IgD-negative memory B cell (primary cell): Measurements from ENCODE around the gene BACE2. TPM values are rescaled to one million over a fixed set of nuclear protein-coding genes. Genes with fewer than 3 reads are reported as not detected.
"Not testable (repeated sequence)": the region's sequence is repeated elsewhere in the genome, so short reads cannot be mapped to it uniquely, and the experiment has no call there.

ENCODE experiments used
- H3K27ac Mint-ChIP-seq, 3 donors: one replicate each; pipeline ENCODE4 v1.8.0; 2020 to 2022; ENCODE audit warnings: mild to moderate bottlenecking in 3 of 3, mixed read lengths in 3 of 3, moderate library complexity in 1 of 3
- H3K27me3 Mint-ChIP-seq: one replicate; pipeline ENCODE4 v1.8.0; 2021; ENCODE audit warnings: mixed read lengths
- H3K36me3 Mint-ChIP-seq: one replicate; pipeline ENCODE4 v1.8.0; 2020; ENCODE audit warnings: mild to moderate bottlenecking, mixed read lengths
- H3K4me1 Mint-ChIP-seq, 3 donors: one replicate each; pipeline ENCODE4 v1.8.0; 2020 to 2022; ENCODE audit warnings: mixed read lengths in 3 of 3, mild to moderate bottlenecking in 1 of 3
- H3K4me3 Mint-ChIP-seq, 4 donors: one replicate each; pipeline ENCODE4 v1.8.0; 2020 to 2022; ENCODE audit warnings: mild to moderate bottlenecking in 4 of 4, mixed read lengths in 4 of 4, moderate library complexity in 3 of 4
- H3K9me3 Mint-ChIP-seq, 3 donors: one replicate each; pipeline ENCODE4 v1.8.0; 2020 to 2021; ENCODE audit warnings: mixed read lengths in 3 of 3, mild to moderate bottlenecking in 1 of 3
- polyA plus RNA-seq: library from polyadenylated mRNA; unstranded; fragments of 300-500 nt; fragmentation: Illumina TruSeq; gene quantifications from one replicate; pipeline ENCODE4 v1.2.3, GENCODE V29; 2021

The BACE2 gene
- polyA plus RNA-seq, 1 donor from 2014 or later, result 91.4 TPM

DNA sequence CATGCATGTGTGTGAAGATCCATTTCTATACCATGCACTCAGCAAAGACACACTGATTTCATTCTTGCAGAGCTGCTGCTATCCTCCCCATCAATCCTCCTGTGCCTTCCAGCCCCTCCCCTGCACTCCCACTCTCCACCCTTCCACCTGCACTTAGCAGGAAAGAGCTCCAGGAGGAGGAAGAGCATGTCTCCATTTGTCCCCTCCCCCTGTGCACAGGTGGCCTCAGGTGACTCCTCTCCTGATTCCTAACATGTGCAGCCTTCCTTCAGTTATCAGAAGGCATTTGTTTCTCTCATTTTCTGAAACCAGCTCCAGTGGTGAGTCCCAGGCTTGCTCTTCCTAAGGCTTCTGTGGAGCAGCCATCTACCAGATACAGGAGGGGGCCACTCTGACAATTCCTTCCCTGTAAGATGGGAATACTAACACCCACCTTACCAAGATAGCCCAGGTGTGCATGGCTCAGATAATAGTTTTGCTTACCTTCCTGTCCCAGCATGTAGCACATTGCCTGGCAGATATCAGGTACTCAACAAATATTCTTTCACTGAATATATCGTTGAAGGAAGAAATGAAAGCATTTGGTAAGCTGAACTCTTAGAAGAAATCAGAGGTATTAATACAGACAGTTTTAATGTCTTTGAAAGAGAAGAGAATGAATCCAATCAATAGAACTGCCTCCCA, 126.7 kb downstream of the BACE2 start:
- peaks cover 0 to 5% (median 5%) of the 10 kb centered on the region in 3 donors for H3K4me1 Mint-ChIP-seq
- H3K9me3 Mint-ChIP-seq, result peaks cover 0 to 9% (median 3%) of the 10 kb centered on the region in 3 donors
- no peaks in the 10 kb centered on the region for H3K36me3 Mint-ChIP-seq
- no peak overlapping the region for H3K4me3 Mint-ChIP-seq
- H3K27ac Mint-ChIP-seq, result no peak overlapping the region
- H3K27me3 Mint-ChIP-seq, result peaks cover 27% of the 10 kb centered on the region

DNA sequence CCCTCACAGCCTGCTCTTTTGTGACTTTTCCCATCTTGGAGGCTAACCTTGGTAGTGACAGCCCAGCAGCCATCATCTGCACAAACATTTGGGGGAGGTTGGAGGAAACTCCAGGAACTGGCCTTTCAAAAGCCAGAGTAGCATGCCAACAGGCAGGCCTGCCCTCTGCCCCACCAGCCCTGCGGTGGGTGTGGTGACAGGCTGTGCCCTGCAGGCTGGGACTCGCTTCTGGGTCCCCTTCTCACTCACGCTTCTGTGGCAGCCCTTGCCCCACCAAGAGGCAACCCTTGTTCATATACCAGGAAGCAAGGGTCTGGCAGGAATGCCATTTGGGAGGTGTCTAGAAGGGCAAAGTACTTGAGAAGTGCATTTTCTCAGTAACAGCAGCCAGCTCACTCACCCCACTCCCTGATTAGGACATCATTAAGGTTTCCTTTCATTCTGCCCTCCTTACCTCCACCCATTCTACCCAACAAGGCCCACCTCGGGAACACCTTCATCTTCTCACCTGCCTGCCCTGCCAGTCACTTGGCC, 127.8 kb downstream of the BACE2 start:
- Mint-ChIP-seq H3K27ac (no peak overlapping the region), H3K27me3 (peaks cover 27% of the 10 kb centered on the region), H3K9me3 (peaks cover 0 to 9% (median 3%) of the 10 kb centered on the region in 3 donors), H3K36me3 (no peaks in the 10 kb centered on the region), H3K4me3 (no peak overlapping the region), H3K4me1 (peaks cover 0 to 5% (median 5%) of the 10 kb centered on the region in 3 donors)

DNA sequence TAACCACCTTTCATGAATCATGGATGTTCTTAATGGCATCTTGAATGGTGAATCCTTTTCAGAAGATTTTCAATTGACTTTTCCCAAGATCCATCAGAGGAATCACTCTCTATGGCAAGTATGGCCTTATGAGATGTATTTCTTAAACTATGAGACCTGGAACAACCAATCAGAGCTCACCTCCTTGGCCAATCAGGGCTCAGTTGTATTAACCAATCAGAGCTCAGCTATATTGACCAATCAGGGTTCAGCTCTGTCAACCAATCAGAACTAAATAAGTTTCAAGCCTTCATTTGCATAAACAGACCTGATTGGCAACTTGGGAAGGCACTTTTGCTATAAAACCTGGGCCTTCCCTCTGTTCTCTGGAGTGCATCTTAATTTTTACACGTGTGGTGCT, 135.0 kb downstream of the BACE2 start:
- Mint-ChIP-seq H3K4me3 (no peak overlapping the region), H3K4me1 (no peaks in the 10 kb centered on the region), H3K9me3 (peaks cover 0 to 5% (median 0%) of the 10 kb centered on the region in 3 donors), H3K27ac (no peak overlapping the region), H3K36me3 (no peaks in the 10 kb centered on the region), H3K27me3 (peaks cover 6% of the 10 kb centered on the region)

DNA sequence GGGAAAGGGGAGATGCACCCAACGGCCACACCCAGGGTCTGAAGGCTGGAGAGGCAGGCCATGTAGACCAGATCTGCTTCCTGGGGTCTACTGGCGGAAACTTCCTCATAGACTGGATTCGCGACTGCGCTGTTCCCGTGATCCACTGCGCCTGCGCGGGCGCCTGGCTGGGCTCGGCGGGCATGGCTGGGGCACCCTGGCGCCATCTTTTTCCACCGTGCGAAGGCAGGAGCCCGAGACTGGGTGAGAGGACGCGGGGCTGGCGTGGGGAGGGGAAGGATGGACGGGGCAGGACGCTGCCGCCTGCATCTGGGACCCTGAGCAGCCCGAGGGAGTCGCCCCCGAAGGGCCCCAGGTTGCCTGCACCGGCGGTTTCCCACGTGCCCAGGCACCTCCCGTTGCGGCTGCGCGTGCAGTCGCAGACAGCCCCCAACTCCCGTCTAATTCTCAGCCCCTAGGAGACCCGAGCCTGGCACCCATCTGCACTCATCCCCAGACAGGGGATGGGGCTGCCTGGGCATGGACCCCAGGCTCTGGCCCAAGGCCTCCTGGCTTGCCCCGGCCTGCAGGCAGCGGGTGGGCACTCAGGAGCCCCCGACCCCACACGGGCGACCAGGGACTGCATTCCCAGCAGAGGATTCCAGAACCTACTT, 136.2 kb downstream of the BACE2 start:
- Mint-ChIP-seq H3K27ac (no peak overlapping the region), H3K4me3 (no peak overlapping the region), H3K9me3 (no peaks in the 10 kb centered on the region), H3K27me3 (peaks cover 3% of the 10 kb centered on the region), H3K36me3 (no peaks in the 10 kb centered on the region), H3K4me1 (no peaks in the 10 kb centered on the region)

DNA sequence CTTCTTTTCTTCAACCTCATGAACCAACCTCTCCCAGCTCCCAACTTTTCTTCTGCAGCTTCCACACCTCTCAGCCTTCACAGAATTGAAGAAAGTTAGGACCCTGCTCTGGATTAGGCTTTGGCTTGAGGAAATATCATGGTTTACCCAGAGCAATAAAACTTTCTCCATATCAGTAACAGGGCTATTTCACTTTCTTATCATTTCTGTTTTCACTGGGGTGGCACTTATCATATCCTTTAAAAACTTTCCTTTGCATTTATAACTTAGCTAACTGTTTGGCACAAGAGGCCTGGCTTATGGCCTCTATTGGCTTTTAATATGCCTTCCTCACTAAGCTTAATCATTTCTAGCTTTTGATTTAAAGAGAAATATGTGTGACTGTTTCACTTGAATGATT, 139.3 kb downstream of the BACE2 start:
- H3K9me3 Mint-ChIP-seq, result no peaks in the 10 kb centered on the region
- no peak overlapping the region for H3K4me3 Mint-ChIP-seq
- H3K4me1 Mint-ChIP-seq, result peaks cover 0 to 4% (median 3%) of the 10 kb centered on the region in 3 donors
- no peaks in the 10 kb centered on the region for H3K36me3 Mint-ChIP-seq
- H3K27me3 Mint-ChIP-seq, result peaks cover 1% of the 10 kb centered on the region
- H3K27ac Mint-ChIP-seq, result no peak overlapping the region

DNA sequence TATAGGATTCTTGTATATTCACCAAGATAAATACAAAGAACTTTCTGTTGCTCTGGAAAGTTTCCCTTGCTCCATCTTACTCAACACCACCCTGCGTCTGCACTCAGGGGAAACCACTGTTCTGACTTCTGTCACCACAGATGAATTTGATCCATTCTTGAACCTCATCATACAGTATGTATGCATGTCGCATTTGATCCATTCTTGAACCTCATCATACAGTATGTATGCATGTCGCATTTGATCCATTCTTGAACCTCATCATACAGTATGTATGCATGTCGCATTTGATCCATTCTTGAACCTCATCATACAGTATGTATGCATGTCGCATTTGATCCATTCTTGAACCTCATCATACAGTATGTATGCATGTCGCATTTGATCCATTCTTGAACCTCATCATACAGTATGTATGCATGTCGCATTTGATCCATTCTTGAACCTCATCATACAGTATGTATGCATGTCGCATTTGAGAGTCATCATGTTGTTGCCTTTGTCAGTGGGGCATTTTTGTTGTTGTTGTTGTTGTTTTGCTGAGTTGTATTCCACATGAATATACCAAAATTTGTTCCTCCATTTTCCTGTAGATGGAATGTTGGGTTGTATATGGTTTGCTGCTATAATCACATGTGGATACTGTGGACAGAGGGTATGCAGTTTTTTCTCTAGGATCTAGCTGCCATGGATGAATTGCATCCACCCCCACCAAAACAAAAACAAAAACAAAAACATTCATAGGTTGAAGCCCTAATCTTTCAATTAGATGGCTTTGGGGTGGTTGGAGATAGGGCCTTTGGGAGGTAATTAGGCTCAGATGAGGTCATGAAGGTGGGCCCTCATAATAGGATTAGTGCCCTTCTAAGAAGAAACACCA, 145.6 kb downstream of the BACE2 start:
- not testable (repeated sequence) for H3K36me3 Mint-ChIP-seq
- peaks cover 24% of the 10 kb centered on the region for H3K27me3 Mint-ChIP-seq

DNA sequence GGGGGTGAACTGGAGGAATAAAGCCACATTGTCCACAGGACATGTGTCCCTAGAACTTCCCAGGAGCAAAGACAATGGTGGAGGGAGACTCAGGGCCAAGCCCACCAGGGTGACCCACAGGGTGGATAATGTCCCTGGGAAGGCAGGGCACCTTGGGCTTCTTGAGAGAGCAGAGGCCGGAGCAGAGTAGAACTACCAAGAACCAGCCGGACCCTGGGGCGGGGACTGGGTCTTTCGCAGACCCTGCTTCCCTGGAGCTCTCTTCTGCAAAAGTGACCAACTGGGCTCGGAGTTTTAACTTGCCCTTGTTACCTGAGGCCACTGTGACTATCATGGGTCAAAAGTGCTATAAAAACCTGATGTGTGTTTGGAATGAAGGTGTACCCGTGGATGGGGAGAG, 147.8 kb downstream of the BACE2 start:
- Mint-ChIP-seq H3K27ac (no peak overlapping the region), H3K27me3 (peaks cover 24% of the 10 kb centered on the region), H3K9me3 (no peaks in the 10 kb centered on the region), H3K4me1 (peaks cover 1 to 9% (median 1%) of the 10 kb centered on the region in 3 donors), H3K36me3 (no peaks in the 10 kb centered on the region), H3K4me3 (peak overlapping the region in 1 of 4 donors; percentile 3)

More for the DNA sequence above, 145.6 kb downstream of the BACE2 start:
- not testable (repeated sequence) for H3K9me3 Mint-ChIP-seq, H3K4me1 Mint-ChIP-seq, H3K4me3 Mint-ChIP-seq, H3K27ac Mint-ChIP-seq

DNA sequence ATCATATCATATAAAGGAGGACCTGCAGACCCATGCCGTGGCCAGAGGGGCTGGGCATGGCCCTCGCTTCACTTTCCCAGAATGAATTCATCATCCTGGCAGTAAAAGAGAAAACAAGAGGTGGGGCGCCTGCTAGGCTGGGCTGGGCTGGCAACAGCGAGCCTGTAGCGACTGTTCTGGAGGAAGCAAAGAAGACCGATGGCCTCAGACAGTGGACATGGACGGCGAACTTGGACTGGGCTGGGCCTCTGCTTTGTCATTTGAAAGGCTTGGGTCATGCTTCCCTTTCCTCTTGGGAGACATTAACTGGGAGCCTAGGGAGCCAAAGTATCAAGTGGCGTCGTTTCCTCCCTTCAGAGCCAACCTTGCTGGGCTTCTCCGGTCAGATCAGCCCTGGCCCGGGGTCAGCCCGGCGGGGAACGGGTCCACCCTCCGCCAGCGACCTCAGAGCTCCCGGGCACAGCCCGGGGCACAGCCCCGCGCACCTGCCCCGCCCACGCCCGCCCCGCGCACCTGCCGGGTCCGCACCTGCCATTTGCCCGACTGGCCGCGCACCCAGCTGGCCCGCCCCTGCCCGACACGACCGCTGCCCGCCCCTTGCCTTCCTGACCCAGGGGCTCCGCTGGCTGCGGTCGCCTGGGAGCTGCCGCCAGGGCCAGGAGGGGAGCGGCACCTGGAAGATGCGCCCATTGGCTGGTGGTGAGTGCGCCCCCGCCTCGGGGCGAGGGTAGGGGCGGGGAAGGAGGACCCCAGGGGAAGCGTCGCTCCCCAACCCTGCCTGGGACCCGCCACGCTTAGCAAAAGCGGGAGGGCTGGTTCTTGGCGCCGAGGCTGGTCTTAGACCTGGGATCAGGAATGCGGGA, 148.5 kb downstream of the BACE2 start, which contains the start of gene FAM3B:
TSS of gene FAM3B (plus strand) at position 602 of the 863 bp plus-strand sequence. CDS start at position 681, 79 bp downstream.
- H3K4me1 Mint-ChIP-seq, result peaks cover 1 to 9% (median 1%) of the 10 kb centered on the region in 3 donors
- H3K9me3 Mint-ChIP-seq, result no peaks in the 10 kb centered on the region
- no peaks in the 10 kb centered on the region for H3K36me3 Mint-ChIP-seq
- H3K27ac Mint-ChIP-seq, result no peak within 1 kb of the TSS
- H3K27me3 Mint-ChIP-seq, result peaks cover 24% of the 10 kb centered on the region
- H3K4me3 Mint-ChIP-seq, result peak within 1 kb of the TSS in 1 of 4 donors; percentile 3

DNA sequence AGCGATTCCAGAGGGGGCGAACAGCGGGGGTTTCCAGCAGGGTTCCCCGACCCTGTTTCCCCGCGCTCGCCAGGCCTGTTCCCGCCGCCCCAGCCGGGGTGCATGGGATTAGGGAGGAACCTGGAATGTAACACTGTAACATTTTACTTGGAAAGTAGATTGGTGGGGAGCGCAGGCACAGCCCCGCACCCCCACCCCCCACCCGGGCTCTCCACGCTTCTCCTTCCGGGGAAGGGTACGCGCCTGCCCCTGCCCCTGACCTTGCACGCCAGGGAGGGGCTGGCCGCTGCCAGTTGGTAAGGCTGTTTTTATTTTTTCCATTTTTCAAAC, 149.1 kb downstream of the BACE2 start:
- Mint-ChIP-seq H3K27ac (no peak overlapping the region), H3K4me1 (peaks cover 0 to 9% (median 3%) of the 10 kb centered on the region in 3 donors), H3K27me3 (peaks cover 24% of the 10 kb centered on the region), H3K36me3 (no peaks in the 10 kb centered on the region), H3K4me3 (no peak overlapping the region), H3K9me3 (no peaks in the 10 kb centered on the region)

DNA sequence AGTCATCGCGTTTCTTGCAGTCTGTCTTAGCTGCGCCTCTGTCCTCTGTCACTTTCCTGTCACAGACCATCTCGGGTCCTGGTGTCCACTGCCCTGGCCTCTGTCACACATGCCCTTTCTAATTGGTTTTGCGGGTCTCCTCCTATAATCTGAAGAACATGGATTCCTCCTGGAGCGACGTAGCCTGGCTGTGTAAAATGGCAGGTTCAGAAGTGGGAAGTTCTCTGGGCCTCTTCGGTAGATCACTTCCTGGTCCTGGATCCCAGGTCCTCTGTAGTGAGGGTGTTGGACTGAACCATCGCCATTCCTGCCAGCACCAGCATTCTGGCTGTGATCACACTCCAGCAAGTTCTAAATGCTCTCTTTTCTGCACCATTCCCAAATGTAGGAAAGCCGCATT, 149.5 kb downstream of the BACE2 start:
- no peak overlapping the region for H3K4me3 Mint-ChIP-seq
- no peak overlapping the region for H3K27ac Mint-ChIP-seq
- H3K36me3 Mint-ChIP-seq, result no peaks in the 10 kb centered on the region
- peaks cover 24% of the 10 kb centered on the region for H3K27me3 Mint-ChIP-seq
- H3K4me1 Mint-ChIP-seq, result peaks cover 0 to 9% (median 3%) of the 10 kb centered on the region in 3 donors
- no peaks in the 10 kb centered on the region for H3K9me3 Mint-ChIP-seq

DNA sequence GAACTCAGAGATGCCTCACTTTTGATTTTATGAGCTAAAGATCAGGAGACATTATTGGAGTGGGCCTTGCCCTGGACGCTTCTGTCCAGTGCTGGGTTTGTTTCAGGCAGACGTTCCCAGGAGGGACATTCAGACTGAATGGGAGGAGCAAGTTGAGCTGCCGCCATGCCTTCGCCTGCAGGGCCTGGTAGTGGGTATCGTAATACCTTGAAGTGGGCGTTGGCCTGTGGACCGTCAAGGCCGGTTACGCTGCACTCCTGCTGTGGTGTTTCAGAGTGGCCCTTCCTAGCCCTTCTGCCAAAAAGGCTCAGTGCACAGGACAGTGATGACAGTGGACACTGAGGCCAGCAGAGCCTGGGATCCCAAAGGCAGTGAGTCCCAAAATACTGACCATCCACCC, 150.3 kb downstream of the BACE2 start:
- peaks cover 0 to 9% (median 3%) of the 10 kb centered on the region in 3 donors for H3K4me1 Mint-ChIP-seq
- H3K27me3 Mint-ChIP-seq, result peaks cover 24% of the 10 kb centered on the region
- H3K27ac Mint-ChIP-seq, result no peak overlapping the region
- H3K36me3 Mint-ChIP-seq, result no peaks in the 10 kb centered on the region
- no peak overlapping the region for H3K4me3 Mint-ChIP-seq
- no peaks in the 10 kb centered on the region for H3K9me3 Mint-ChIP-seq

DNA sequence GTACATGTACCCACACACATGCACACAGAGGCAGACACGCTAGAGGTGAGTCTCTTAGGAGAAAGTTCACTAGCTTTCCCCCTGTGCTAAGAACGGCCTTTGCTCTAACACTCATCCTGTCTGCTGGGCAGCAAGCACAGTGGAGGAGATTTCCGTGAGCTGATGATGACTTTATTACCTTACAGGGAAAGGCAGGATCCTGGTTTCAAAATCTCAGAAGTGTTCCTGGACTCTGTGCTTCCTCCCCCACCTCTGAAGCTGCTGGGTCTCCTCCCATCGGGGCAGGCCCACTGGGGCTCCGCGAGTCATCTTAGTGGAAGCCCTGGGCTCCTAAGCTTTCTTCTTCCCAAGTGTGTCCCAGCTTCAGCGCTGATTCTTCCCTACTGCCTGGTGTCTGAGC, 151.3 kb downstream of the BACE2 start:
- H3K4me1 Mint-ChIP-seq, result peaks cover 0 to 9% (median 3%) of the 10 kb centered on the region in 3 donors
- H3K9me3 Mint-ChIP-seq, result no peaks in the 10 kb centered on the region
- no peak overlapping the region for H3K27ac Mint-ChIP-seq
- no peaks in the 10 kb centered on the region for H3K36me3 Mint-ChIP-seq
- H3K27me3 Mint-ChIP-seq, result peaks cover 24% of the 10 kb centered on the region
- no peak overlapping the region for H3K4me3 Mint-ChIP-seq

DNA sequence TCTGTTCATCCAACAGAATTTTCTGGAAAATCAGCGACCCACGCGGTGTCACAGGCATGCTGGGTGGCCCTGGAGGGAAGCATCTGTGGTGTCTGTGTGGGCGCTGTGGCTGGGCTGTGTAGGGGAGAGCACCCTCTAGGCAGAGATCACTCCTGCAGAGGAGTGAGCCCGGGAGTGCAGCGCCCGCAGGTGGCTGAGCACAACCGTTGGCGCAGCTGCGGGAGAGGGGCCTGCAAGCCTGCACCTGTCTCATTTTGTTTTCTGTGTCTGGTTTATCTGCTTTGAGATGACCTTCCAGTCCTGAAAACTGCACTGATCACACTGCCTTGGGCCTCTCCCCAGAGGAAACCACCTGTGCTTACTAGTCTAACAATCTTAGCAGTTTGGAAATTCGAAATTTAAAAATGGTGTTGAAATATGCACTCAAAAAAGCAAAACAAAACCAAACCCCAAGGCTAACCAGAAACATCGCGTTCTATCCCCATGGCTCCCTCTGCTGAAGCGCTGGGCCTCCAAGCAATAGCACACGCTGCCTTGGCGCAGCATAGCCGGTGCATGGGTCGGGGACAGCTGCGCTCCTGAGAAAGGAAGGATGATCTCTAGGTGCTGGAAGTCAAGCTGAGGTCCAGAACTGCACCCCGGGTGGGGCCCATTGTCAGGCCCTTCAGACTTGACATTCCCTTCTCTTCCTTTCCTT, 153.4 kb downstream of the BACE2 start:
- Mint-ChIP-seq H3K4me3 (no peak overlapping the region), H3K4me1 (peaks cover 0 to 3% (median 0%) of the 10 kb centered on the region in 3 donors), H3K9me3 (no peaks in the 10 kb centered on the region), H3K36me3 (no peaks in the 10 kb centered on the region), H3K27me3 (peaks cover 11% of the 10 kb centered on the region), H3K27ac (no peak overlapping the region)
